ENCODE measurements around the gene UCP2. TPM values are rescaled to one million over a fixed set of nuclear protein-coding genes. Genes with fewer than 3 reads are reported as not detected.

UCP2 gene
- total RNA-seq, 1 donor from 2014 or later, result 26.4 TPM

DNA sequence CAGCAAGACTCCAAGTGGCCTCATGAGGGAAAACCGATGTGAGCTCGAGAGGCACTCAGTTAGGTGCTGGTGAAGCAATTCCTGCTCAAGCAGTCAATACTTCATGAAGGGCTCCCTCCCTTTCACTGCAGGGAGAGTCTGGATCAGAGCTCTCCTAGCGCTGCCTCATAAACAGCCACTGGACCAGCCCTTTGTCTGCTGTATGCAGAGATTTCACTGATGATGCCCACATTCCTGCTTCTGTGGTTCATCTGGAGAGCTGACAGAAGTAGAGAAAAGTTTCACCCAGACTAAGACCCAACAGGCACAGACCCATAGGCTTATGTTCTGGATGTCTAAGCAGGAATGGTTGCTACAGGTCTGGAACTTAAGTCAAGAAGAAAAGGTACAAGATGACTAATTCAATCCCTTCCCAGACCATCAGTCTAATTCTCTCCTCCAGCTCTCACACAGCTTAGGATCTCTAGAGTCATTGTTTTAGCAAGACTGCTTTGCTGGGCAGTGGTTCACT, 4.0 kb downstream of the UCP2 start:
- TF ChIP-seq CTCF (IDR thresholded peaks at IDR 0.05), result no peak
- H3K36me3 Mint-ChIP-seq (ENCODE audit: unreplicated experiment), result peaks cover 18% of the 10 kb centered on the region
- no peak overlapping the region for H3K4me3 Mint-ChIP-seq (ENCODE audit: unreplicated experiment)
- H3K4me1 Mint-ChIP-seq (ENCODE audit: unreplicated experiment), result peaks cover 56% of the 10 kb centered on the region
- H3K27me3 Mint-ChIP-seq (ENCODE audit: unreplicated experiment), result no peaks in the 10 kb centered on the region
- H3K9me3 Mint-ChIP-seq (ENCODE audit: unreplicated experiment), result no peaks in the 10 kb centered on the region
- no peak for DNase-seq (ENCODE audit: extremely low spot score, unreplicated experiment)
- peak overlapping the region; percentile 1 for H3K27ac Mint-ChIP-seq (ENCODE audit: unreplicated experiment)

DNA sequence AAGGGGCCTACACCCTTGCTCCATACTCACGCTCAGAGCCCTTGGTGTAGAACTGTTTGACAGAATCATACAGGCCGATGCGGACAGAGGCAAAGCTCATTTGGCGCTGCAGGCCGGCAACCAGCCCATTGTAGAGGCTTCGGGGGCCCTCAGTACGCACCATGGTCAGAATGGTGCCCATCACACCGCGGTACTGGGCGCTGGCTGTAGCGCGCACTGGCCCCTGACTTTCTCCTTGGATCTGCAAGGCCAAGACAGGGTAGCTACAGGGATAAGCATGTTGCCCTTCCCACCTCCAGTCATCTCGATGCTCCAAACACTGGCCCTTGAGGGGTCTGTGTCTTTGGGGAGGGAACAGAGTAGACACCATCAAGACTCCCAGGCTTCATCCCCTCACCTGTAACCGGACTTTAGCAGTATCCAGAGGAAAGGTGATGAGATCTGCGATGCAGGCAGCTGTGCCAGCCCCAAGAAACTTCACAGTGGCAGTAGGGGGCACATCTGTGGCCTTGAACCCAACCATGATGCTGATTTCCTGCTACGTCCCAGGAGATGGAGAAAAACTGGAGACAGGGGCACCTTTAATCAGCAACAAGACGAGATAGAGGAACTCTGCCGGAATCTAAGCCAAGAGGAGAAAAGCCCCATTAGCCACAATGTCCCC, 4.7 kb downstream of the UCP2 start:
- no peaks in the 10 kb centered on the region for H3K9me3 Mint-ChIP-seq (ENCODE audit: unreplicated experiment)
- DNase-seq (ENCODE audit: extremely low spot score, unreplicated experiment), result no peak
- H3K4me1 Mint-ChIP-seq (ENCODE audit: unreplicated experiment), result peaks cover 53% of the 10 kb centered on the region
- H3K36me3 Mint-ChIP-seq (ENCODE audit: unreplicated experiment), result peaks cover 18% of the 10 kb centered on the region
- no peaks in the 10 kb centered on the region for H3K27me3 Mint-ChIP-seq (ENCODE audit: unreplicated experiment)
- no peak for TF ChIP-seq CTCF (IDR thresholded peaks at IDR 0.05)
- H3K27ac Mint-ChIP-seq (ENCODE audit: unreplicated experiment), result no peak overlapping the region
- H3K4me3 Mint-ChIP-seq (ENCODE audit: unreplicated experiment), result no peak overlapping the region

GRCh38 chr11:73976451-73977151, 6.0 kb downstream of the UCP2 start:
- no peak for TF ChIP-seq CTCF (IDR thresholded peaks at IDR 0.05)
- Mint-ChIP-seq H3K27me3 (ENCODE audit: unreplicated experiment) (no peaks in the 10 kb centered on the region), H3K36me3 (ENCODE audit: unreplicated experiment) (peaks cover 18% of the 10 kb centered on the region), H3K4me3 (ENCODE audit: unreplicated experiment) (no peak overlapping the region), H3K4me1 (ENCODE audit: unreplicated experiment) (peaks cover 41% of the 10 kb centered on the region), H3K27ac (ENCODE audit: unreplicated experiment) (no peak overlapping the region), H3K9me3 (ENCODE audit: unreplicated experiment) (no peaks in the 10 kb centered on the region)
- DNase-seq (ENCODE audit: extremely low spot score, unreplicated experiment), result no peak

DNA sequence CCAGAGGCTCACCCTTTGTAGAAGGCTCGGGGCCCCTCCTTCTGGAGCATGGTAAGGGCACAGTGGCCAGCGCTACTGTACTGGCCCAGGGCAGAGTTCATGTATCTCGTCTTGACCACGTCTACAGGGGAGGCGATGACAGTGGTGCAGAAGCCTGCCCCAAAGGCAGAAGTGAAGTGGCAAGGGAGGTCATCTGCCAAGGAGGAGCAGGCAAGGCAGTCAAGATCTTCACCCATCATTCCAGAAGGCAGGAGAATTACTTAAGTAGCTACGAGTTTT, 7.2 kb downstream of the UCP2 start:
- DNase-seq (ENCODE audit: extremely low spot score, unreplicated experiment), result no peak
- no peak for TF ChIP-seq CTCF (IDR thresholded peaks at IDR 0.05)
- peaks cover 29% of the 10 kb centered on the region for H3K4me1 Mint-ChIP-seq (ENCODE audit: unreplicated experiment)
- no peak overlapping the region for H3K4me3 Mint-ChIP-seq (ENCODE audit: unreplicated experiment)
- no peaks in the 10 kb centered on the region for H3K27me3 Mint-ChIP-seq (ENCODE audit: unreplicated experiment)
- H3K27ac Mint-ChIP-seq (ENCODE audit: unreplicated experiment), result no peak overlapping the region
- no peaks in the 10 kb centered on the region for H3K9me3 Mint-ChIP-seq (ENCODE audit: unreplicated experiment)
- H3K36me3 Mint-ChIP-seq (ENCODE audit: unreplicated experiment), result peaks cover 18% of the 10 kb centered on the region

- Mint-ChIP-seq H3K27me3 (ENCODE audit: unreplicated experiment) (no peaks in the 10 kb centered on the region), H3K9me3 (ENCODE audit: unreplicated experiment) (no peaks in the 10 kb centered on the region), H3K4me1 (ENCODE audit: unreplicated experiment) (peaks cover 29% of the 10 kb centered on the region), H3K27ac (ENCODE audit: unreplicated experiment) (peak overlapping the region; percentile 84), H3K36me3 (ENCODE audit: unreplicated experiment) (peaks cover 18% of the 10 kb centered on the region), H3K4me3 (ENCODE audit: unreplicated experiment) (no peak overlapping the region)
- DNase-seq (ENCODE audit: extremely low spot score, unreplicated experiment), result no peak
- TF ChIP-seq CTCF (IDR thresholded peaks at IDR 0.05), result no peak
Observed at GRCh38 chr11:73974604-73975478, 7.8 kb downstream of the UCP2 start.

Measured in osteocyte (in vitro differentiated cells).